CD4-positive, alpha-beta memory T cell (primary cell): Measurements from ENCODE around the gene NTN5. TPM values are rescaled to one million over a fixed set of nuclear protein-coding genes. Genes with fewer than 3 reads are reported as not detected.
"Not testable (repeated sequence)": the region's sequence is repeated elsewhere in the genome, so short reads cannot be mapped to it uniquely, and the experiment has no call there.

ENCODE experiments used
- CTCF ChIA-PET: fragments of 350-600 bp; sonication (Branson Sonifier 250); formaldehyde crosslinking; loops from one replicate; lab custom pipeline; 2021; ENCODE audit warnings: inconsistent platforms; ENCODE audit not compliant: partially characterized antibody; lab: Charles Lee
- POLR2A ChIA-PET: fragments of 350-600 bp; sonication (Branson Sonifier 250); formaldehyde crosslinking; loops from one replicate; lab custom pipeline; 2021; ENCODE audit not compliant: partially characterized antibody; lab: Charles Lee
- DNase-seq, 5 donors: peaks; one replicate each; pipeline versions ENCODE4 v3.0.0 to v3.0.0-alpha.2; 2020 to 2022; ENCODE audit warnings: mixed read lengths in 1 of 5
- H3K27ac ChIP-seq: one replicate; pipeline ENCODE4 v1.7.0; 2013; ENCODE audit warnings: low read depth, low read length
- H3K27me3 ChIP-seq: 2 replicates; pipeline ENCODE4 v1.7.0; 2013; ENCODE audit warnings: mild to moderate bottlenecking, low read length, moderate library complexity; ENCODE audit not compliant: insufficient read depth
- H3K36me3 ChIP-seq: 2 replicates; pipeline ENCODE4 v1.7.0; 2013; ENCODE audit warnings: mild to moderate bottlenecking, low read length, moderate library complexity; ENCODE audit not compliant: insufficient read depth
- H3K4me1 ChIP-seq: 2 replicates; pipeline ENCODE4 v1.7.0; 2013; ENCODE audit warnings: mild to moderate bottlenecking, low read length, moderate library complexity; ENCODE audit not compliant: insufficient read depth
- H3K4me3 ChIP-seq, 2 donors: one replicate each; pipeline ENCODE4 v1.7.0; 2013; ENCODE audit warnings: low read length in 2 of 2, mild to moderate bottlenecking in 1 of 2
- H3K9me3 ChIP-seq, 2 donors: one replicate each; pipeline ENCODE4 v1.7.0; 2013; ENCODE audit warnings: low read length in 2 of 2, control low read depth in 1 of 2; ENCODE audit not compliant: control insufficient read depth in 1 of 2
- H3K27ac Mint-ChIP-seq, 7 donors: one replicate each; pipeline ENCODE4 v1.8.0; 2020 to 2021; ENCODE audit warnings: mixed read lengths in 7 of 7, mild to moderate bottlenecking in 6 of 7, inconsistent platforms in 3 of 7, moderate library complexity in 3 of 7
- H3K27me3 Mint-ChIP-seq, 2 donors: one replicate each; pipeline ENCODE4 v1.8.0; 2020 to 2021; ENCODE audit warnings: mixed read lengths in 2 of 2
- H3K36me3 Mint-ChIP-seq, 2 donors: one replicate each; pipeline ENCODE4 v1.8.0; 2020 to 2021; ENCODE audit warnings: mixed read lengths in 2 of 2, inconsistent platforms in 1 of 2, mild to moderate bottlenecking in 1 of 2
- H3K4me1 Mint-ChIP-seq, 4 donors: one replicate each; pipeline ENCODE4 v1.8.0; 2020 to 2021; ENCODE audit warnings: mixed read lengths in 4 of 4, mild to moderate bottlenecking in 1 of 4
- H3K4me3 Mint-ChIP-seq, 8 donors: one replicate each; pipeline ENCODE4 v1.8.0; 2020 to 2021; ENCODE audit warnings: mixed read lengths in 8 of 8, mild to moderate bottlenecking in 7 of 8, moderate library complexity in 6 of 8, inconsistent platforms in 3 of 8
- H3K9me3 Mint-ChIP-seq, 8 donors: one replicate each; pipeline ENCODE4 v1.8.0; 2020 to 2021; ENCODE audit warnings: mixed read lengths in 8 of 8, mild to moderate bottlenecking in 5 of 8, inconsistent platforms in 3 of 8, moderate library complexity in 1 of 8
- intact Hi-C: fragments of 100-400 bp; cut with micrococcal nuclease; formaldehyde crosslinking; loops from one replicate; pipeline ENCODE4 v1.15.1; 2023
- polyA plus RNA-seq, 2 donors: library from polyadenylated mRNA; unstranded; fragments of 300-500 nt; fragmentation: Illumina TruSeq; gene quantifications; one replicate each; pipeline ENCODE4 v1.2.3, GENCODE V29; 2021
- total RNA-seq, 2 experiments: library from RNA; stranded (reverse); gene quantifications; one replicate each; pipeline ENCODE4 v1.2.3, GENCODE V29; 2021

Gene NTN5
- total and polyA plus RNA-seq, 4 experiments from 2014 or later = 0.62 to 3.3 (median 2.3) TPM; not detected in 1

GRCh38 chr19:48718106-48718505 lies 45.3 kb upstream of the NTN5 start:
- H3K9me3 Mint-ChIP-seq, H3K36me3 Mint-ChIP-seq, intact Hi-C loops, H3K9me3 ChIP-seq, H3K36me3 ChIP-seq, H3K27me3 ChIP-seq, POLR2A ChIA-PET, DNase-seq, H3K27ac Mint-ChIP-seq, H3K4me3 ChIP-seq, H3K27ac ChIP-seq, H3K27me3 Mint-ChIP-seq: not testable (repeated sequence)
- H3K4me1 ChIP-seq = peaks cover 26% of the 10 kb centered on the region
- H3K4me1 Mint-ChIP-seq = peaks cover 9 to 43% (median 24%) of the 10 kb centered on the region in 4 donors
- CTCF ChIA-PET = interaction anchor here (1.2 kb wide), 1 partner anchor 34 kb away, joined by 3 read pairs; no protein-coding TSS in a partner anchor
- peak overlapping the region in 1 of 8 donors; percentile 36 for H3K4me3 Mint-ChIP-seq

- CTCF ChIA-PET = interaction anchor here (1.4 to 1.9 kb wide), 3 partner anchors 22 to 71 kb away, joined by 3 to 8 read pairs (median 4); no protein-coding TSS in a partner anchor
- Histone ChIP-seq H3K36me3 (no peaks in the 10 kb centered on the region), H3K27ac (no peak overlapping the region), H3K27me3 (no peaks in the 10 kb centered on the region), H3K9me3 (no peaks in the 10 kb centered on the region), H3K4me3 (no peak overlapping the region), H3K4me1 (peaks cover 31% of the 10 kb centered on the region)
- H3K36me3 Mint-ChIP-seq = peaks cover 0 to 5% of the 10 kb centered on the region in 2 donors
- intact Hi-C loops = no loop called here
- H3K4me1 Mint-ChIP-seq = peaks cover 9 to 47% (median 22%) of the 10 kb centered on the region in 4 donors
- H3K4me3 Mint-ChIP-seq = peak overlapping the region in 2 of 8 donors; percentile 7 to 52
- no peaks in the 10 kb centered on the region for H3K9me3 Mint-ChIP-seq
- peak overlapping the region in 1 of 7 donors; percentile 77 for H3K27ac Mint-ChIP-seq
- H3K27me3 Mint-ChIP-seq = no peaks in the 10 kb centered on the region
- no peak for DNase-seq
- POLR2A ChIA-PET = interaction anchor here (0.9 to 1.5 kb wide), 2 partner anchors 8 to 11 kb away, joined by 3 to 4 read pairs; no protein-coding TSS in a partner anchor
These were observed 43.9 kb upstream of the NTN5 start for GRCh38 chr19:48716562-48717291.

GRCh38 chr19:48715681-48716171 lies 42.9 kb upstream of the NTN5 start:
- Histone ChIP-seq H3K27ac (no peak overlapping the region), H3K36me3 (no peaks in the 10 kb centered on the region), H3K4me3 (no peak overlapping the region), H3K9me3 (no peaks in the 10 kb centered on the region), H3K4me1 (peaks cover 24% of the 10 kb centered on the region), H3K27me3 (no peaks in the 10 kb centered on the region)
- Mint-ChIP-seq H3K27ac (peak overlapping the region in 2 of 7 donors; percentile 12 to 30), H3K4me1 (peaks cover 7 to 39% (median 20%) of the 10 kb centered on the region in 4 donors), H3K36me3 (peaks cover 0 to 3% of the 10 kb centered on the region in 2 donors), H3K4me3 (peak overlapping the region in 6 of 8 donors; percentile 34 to 75 (median 54)), H3K27me3 (no peaks in the 10 kb centered on the region), H3K9me3 (no peaks in the 10 kb centered on the region)
- POLR2A ChIA-PET = interaction anchor here (0.9 to 1.5 kb wide), 2 partner anchors 9 to 12 kb away, joined by 3 to 4 read pairs; no protein-coding TSS in a partner anchor
- intact Hi-C loops = no loop called here
- no peak for DNase-seq
- CTCF ChIA-PET = interaction anchor here (1.4 to 1.9 kb wide), 3 partner anchors 23 to 70 kb away, joined by 3 to 8 read pairs (median 4); no protein-coding TSS in a partner anchor

- Mint-ChIP-seq H3K9me3 (no peaks in the 10 kb centered on the region), H3K4me3 (peak overlapping the region; percentile 76 to 94 (median 82)), H3K27ac (peak overlapping the region; percentile 57 to 94 (median 85)), H3K36me3 (peaks cover 0 to 2% of the 10 kb centered on the region in 2 donors), H3K27me3 (no peaks in the 10 kb centered on the region), H3K4me1 (peaks cover 4 to 34% (median 15%) of the 10 kb centered on the region in 4 donors)
- Histone ChIP-seq H3K9me3 (no peaks in the 10 kb centered on the region), H3K36me3 (no peaks in the 10 kb centered on the region), H3K27me3 (no peaks in the 10 kb centered on the region), H3K27ac (peak overlapping the region; percentile 70), H3K4me3 (peak overlapping the region; percentile 63 to 73), H3K4me1 (peaks cover 24% of the 10 kb centered on the region)
- POLR2A ChIA-PET = interaction anchor here (0.6 to 3.0 kb wide), 11 partner anchors 10 to 278 kb away, joined by 3 to 17 read pairs (median 6); partner anchors contain the start of genes CA11, GYS1 and RUVBL2
- intact Hi-C loops = loop anchor here (1.0 to 5.0 kb wide), 4 partner anchors 10 to 98 kb away; partner anchors contain the start of genes CA11, FAM83E, RPL18 and SPHK2
- CTCF ChIA-PET = interaction anchor here (1.2 to 1.9 kb wide), 3 partner anchors 40 to 69 kb away, joined by 4 to 8 read pairs (median 5); partner anchors contain the start of gene CA11
- DNase-seq = no peak
These were observed 42.2 kb upstream of the NTN5 start for GRCh38 chr19:48714759-48715675.

- Histone ChIP-seq H3K27ac (peak overlapping the region; percentile 70), H3K4me1 (peaks cover 24% of the 10 kb centered on the region), H3K27me3 (no peaks in the 10 kb centered on the region), H3K36me3 (no peaks in the 10 kb centered on the region), H3K4me3 (peak overlapping the region; percentile 63 to 73), H3K9me3 (no peaks in the 10 kb centered on the region)
- intact Hi-C loops = loop anchor here (1.0 to 5.0 kb wide), 4 partner anchors 11 to 97 kb away; partner anchors contain the start of genes CA11, FAM83E, RPL18 and SPHK2
- Mint-ChIP-seq H3K36me3 (peaks cover 0 to 2% of the 10 kb centered on the region in 2 donors), H3K9me3 (no peaks in the 10 kb centered on the region), H3K27ac (peak overlapping the region; percentile 57 to 95 (median 92)), H3K4me1 (peaks cover 4 to 34% (median 15%) of the 10 kb centered on the region in 4 donors), H3K27me3 (no peaks in the 10 kb centered on the region), H3K4me3 (peak overlapping the region; percentile 83 to 94 (median 90))
- ChIA-PET CTCF (interaction anchor here (1.2 to 1.4 kb wide), 3 partner anchors 38 to 68 kb away, joined by 4 to 5 read pairs (median 4); partner anchors contain the start of gene CA11), POLR2A (interaction anchor here (0.6 to 3.0 kb wide), 15 partner anchors 11 to 279 kb away, joined by 3 to 17 read pairs (median 4); partner anchors contain the start of genes CA11, DBP, FUT2 and GYS1)
- DNase-seq = peak; percentile 96 to 99 (median 97)
These were observed 41.3 kb upstream of the NTN5 start for GRCh38 chr19:48713864-48714755.
